Ecto neural progenitor cell (in vitro differentiated cells): ENCODE data around the gene ACTN1.
"Not testable (repeated sequence)": the region's sequence is repeated elsewhere in the genome, so short reads cannot be mapped to it uniquely, and the experiment has no call there.

Experiments used
- DNase-seq: peaks from one replicate; pipeline ENCODE4 v3.0.0-alpha.2; 2018; ENCODE audit warnings: low spot score

Gene ACTN1

GRCh38 chr14:68862954-68863594 lies 116.0 kb downstream of the ACTN1 start:
- DNase-seq, result peak; percentile 79

- DNase-seq, result no peak
These were observed 118.3 kb downstream of the ACTN1 start for GRCh38 chr14:68860771-68861170.

GRCh38 chr14:68857516-68858070 lies 121.5 kb downstream of the ACTN1 start:
- DNase-seq, result no peak

- DNase-seq, result no peak
These were observed 122.5 kb downstream of the ACTN1 start for GRCh38 chr14:68856572-68856971.

- DNase-seq, result no peak
These were observed 124.7 kb downstream of the ACTN1 start for GRCh38 chr14:68854421-68854820.

- DNase-seq, result no peak
These were observed 125.4 kb downstream of the ACTN1 start for GRCh38 chr14:68853749-68854148.

GRCh38 chr14:68852493-68852892 lies 126.6 kb downstream of the ACTN1 start:
- not testable (repeated sequence) for DNase-seq

- DNase-seq, result no peak
These were observed 128.0 kb downstream of the ACTN1 start for GRCh38 chr14:68851078-68851477.

GRCh38 chr14:68849416-68849815 lies 129.7 kb downstream of the ACTN1 start:
- DNase-seq, result no peak

GRCh38 chr14:68848253-68848652 lies 130.8 kb downstream of the ACTN1 start:
- no peak for DNase-seq

- DNase-seq, result not testable (repeated sequence)
These were observed 131.5 kb downstream of the ACTN1 start for GRCh38 chr14:68847640-68848039.

- DNase-seq, result no peak
These were observed 132.6 kb downstream of the ACTN1 start for GRCh38 chr14:68846466-68846865.

- no peak for DNase-seq
These were observed 134.9 kb downstream of the ACTN1 start for GRCh38 chr14:68844210-68844545.

GRCh38 chr14:68843471-68844209 lies 135.5 kb downstream of the ACTN1 start:
- peak; percentile 83 for DNase-seq

- DNase-seq, result no peak
These were observed 136.8 kb downstream of the ACTN1 start for GRCh38 chr14:68842298-68842697.

- DNase-seq, result no peak
These were observed 137.9 kb downstream of the ACTN1 start for GRCh38 chr14:68841016-68841809.

- no peak for DNase-seq
These were observed 138.6 kb downstream of the ACTN1 start for GRCh38 chr14:68840454-68840853.

GRCh38 chr14:68836082-68836481 lies 143.0 kb downstream of the ACTN1 start:
- no peak for DNase-seq

GRCh38 chr14:68834816-68835215 lies 144.3 kb downstream of the ACTN1 start:
- DNase-seq, result no peak

- no peak for DNase-seq
These were observed 150.4 kb downstream of the ACTN1 start for GRCh38 chr14:68828698-68829097.

- DNase-seq, result no peak
These were observed 153.4 kb downstream of the ACTN1 start for GRCh38 chr14:68825729-68826128.

GRCh38 chr14:68824517-68825347 lies 154.4 kb downstream of the ACTN1 start:
- peak; percentile 92 for DNase-seq
